Measurements from ENCODE around the gene POU5F2. TPM values are rescaled to one million over a fixed set of nuclear protein-coding genes. Genes with fewer than 3 reads are reported as not detected.

The POU5F2 gene
- total RNA-seq (2021; fragmentation: NEBNext Ultra II Directional; extraction: Animal tissue kit (Norgen Biotek cat#: 25700)), result 0.06 TPM in 2 replicates
- 0.03 and 0.08 TPM in 2 replicates for polyA plus RNA-seq (2011; rRNA removed)
- 0.01 TPM for polyA plus RNA-seq (2011; cell fraction: cytosol; rRNA removed)
- polyA plus RNA-seq (2011; cell fraction: nucleus; rRNA removed), result 0.26 TPM
- 0.01 TPM in 1 of 4 replicates, not detected in the others for polyA plus RNA-seq (2012, experiment 1 of 2)
- not detected for polyA plus RNA-seq (2012, experiment 2 of 2)
- polyA plus RNA-seq (2013, experiment 1 of 2), result under 0.01 TPM
- polyA plus RNA-seq (2013, experiment 2 of 2), result not detected
- polyA minus RNA-seq (2011; rRNA and poly(A)+ RNA removed), result 1.4 and 1.5 TPM in 2 replicates
- 0.22 TPM for polyA minus RNA-seq (2011; cell fraction: cytosol; rRNA and poly(A)+ RNA removed)
- polyA minus RNA-seq (2011; cell fraction: nucleus; rRNA and poly(A)+ RNA removed), result 8.2 TPM
- long read RNA-seq, experiment 1, result 0 reads
- long read RNA-seq, experiment 2, result 0 reads

GRCh38 chr5:93741136-93741811 lies at the start of gene POU5F2:
Gene POU5F2, minus strand, starts transcription at chr5:93741600. Its CDS starts 37 bp downstream, at chr5:93741563.
- no peak within 1 kb of the TSS for H2BK20ac ChIP-seq (ENCODE audit: low read length)
- H2AK5ac ChIP-seq (ENCODE audit: low read depth, low read length), result no peak within 1 kb of the TSS
- H4K5ac ChIP-seq (ENCODE audit: insufficient read length, low read depth, low read length), result no peak within 1 kb of the TSS
- DNase-seq (ENCODE audit: low read depth in 1 of 2, low spot score in 2 of 2) (peak in 1 of 2 experiments; percentile 83), FAIRE-seq (no peak)
- H2BK15ac ChIP-seq (ENCODE audit: low read length), result no peak within 1 kb of the TSS
- H4K20me1 ChIP-seq (replicated peaks in 1 of 2; ENCODE audit: control insufficient read depth in 1 of 2, insufficient read depth in 2 of 2, low read length in 2 of 2), result no peaks in the 10 kb centered on the region
- H3K4me2 ChIP-seq (ENCODE audit: insufficient read depth in 1 of 2, low read depth in 2 of 2, low read length in 2 of 2), result no peak within 1 kb of the TSS
- no peak within 1 kb of the TSS for H3K56ac ChIP-seq (replicated peaks; ENCODE audit: insufficient read length, low read depth, low read length)
- 86% methylated on average over 26 of the region's 29 CpGs; no CpG with 5 or more reads in 1 of the 2 experiments for WGBS, 2 experiments (ENCODE audit: extremely low coverage in 1 of 2, insufficient coverage in 1 of 2, insufficient read length in 1 of 2, insufficient replicate concordance in 2 of 2, low coverage in 1 of 2, low lambda C conversion rate in 2 of 2, missing lambda C conversion rate in 1 of 2)
- H3K18ac ChIP-seq (ENCODE audit: extremely low read depth, low read length), result no peak within 1 kb of the TSS
- H3K23me2 ChIP-seq (ENCODE audit: low read depth, low read length), result no peaks in the 10 kb centered on the region
- no peaks in the 10 kb centered on the region for H3K9me3 ChIP-seq (ENCODE audit: insufficient read depth in 2 of 2, low read depth in 1 of 2, low read length in 1 of 2)
- TF ChIP-seq RAD21 (IDR thresholded peaks at IDR 0.05 in 1 of 2, conservative IDR thresholded peaks at IDR 0.05 in 1 of 2; ENCODE audit: low read depth in 2 of 2, low read length in 2 of 2) (peak; percentile 36 to 56), ATF2 (IDR thresholded peaks at IDR 0.05; ENCODE audit: low read length) (no peak), CTCF (IDR thresholded peaks at IDR 0.05; ENCODE audit: control extremely low read depth in 1 of 3, insufficient read depth in 1 of 3, low read depth in 1 of 3, low read length in 3 of 3) (peak; percentile 36 to 62 (median 61))
- no peaks in the 10 kb centered on the region for H3K79me2 ChIP-seq (ENCODE audit: control insufficient read depth in 1 of 2, insufficient read depth in 2 of 2, low read length in 2 of 2)
- no peaks in the 10 kb centered on the region for H3K4me1 ChIP-seq (replicated peaks in 1 of 4; ENCODE audit: control insufficient read depth in 3 of 4, insufficient read depth in 4 of 4, low read length in 3 of 4)
- H3K14ac ChIP-seq (ENCODE audit: insufficient read length), result no peak within 1 kb of the TSS
- no peak within 1 kb of the TSS for H4K91ac ChIP-seq (replicated peaks; ENCODE audit: insufficient read length, low read length)
- H2BK12ac ChIP-seq (ENCODE audit: low read depth, low read length), result no peak within 1 kb of the TSS
- no peak within 1 kb of the TSS for H3K27ac ChIP-seq (ENCODE audit: low read depth, low read length)
- no peak within 1 kb of the TSS for H3K9ac ChIP-seq (replicated peaks in 1 of 4; ENCODE audit: extremely low read depth in 1 of 4, low read depth in 3 of 4, low read length in 3 of 4)
- no peak within 1 kb of the TSS for H3K4me3 ChIP-seq (ENCODE audit: extremely low read depth in 1 of 4, insufficient read depth in 2 of 4, low read depth in 3 of 4, low read length in 4 of 4)
- H4K8ac ChIP-seq (ENCODE audit: extremely low read depth, insufficient read depth, low read length), result no peak within 1 kb of the TSS
- no peak within 1 kb of the TSS for H2BK5ac ChIP-seq (ENCODE audit: low read depth, low read length)
- no peak within 1 kb of the TSS for H3K4ac ChIP-seq (replicated peaks; ENCODE audit: insufficient read length, low read depth, low read length)
- H2AFZ ChIP-seq (ENCODE audit: low read length), result no peak within 1 kb of the TSS
- no peaks in the 10 kb centered on the region for H3K27me3 ChIP-seq (replicated peaks in 1 of 4; ENCODE audit: control insufficient read depth in 3 of 4, extremely low read depth in 1 of 4, insufficient read depth in 3 of 4, low read length in 3 of 4)
- ChIA-PET POLR2A (ENCODE audit: partially characterized antibody) (no interaction called here), CTCF (ENCODE audit: partially characterized antibody) (interaction anchor here (0.5 to 2.2 kb wide), 10 partner anchors 9 to 599 kb away, joined by 3 to 11 read pairs (median 4); no protein-coding TSS in a partner anchor)
- H3K36me3 ChIP-seq (ENCODE audit: control insufficient read depth in 2 of 4, insufficient read depth in 4 of 4, low read length in 3 of 4), result no peaks in the 10 kb centered on the region
- H3K23ac ChIP-seq (ENCODE audit: insufficient read length), result no peak within 1 kb of the TSS
- H3K79me1 ChIP-seq (ENCODE audit: low read depth, low read length), result no peaks in the 10 kb centered on the region
- H2BK120ac ChIP-seq (replicated peaks; ENCODE audit: low read depth, low read length), result no peak within 1 kb of the TSS
